Effector CD4-positive, alpha-beta T cell (primary cell): ENCODE results near the gene PAQR5. TPM values are rescaled to one million over a fixed set of nuclear protein-coding genes. Genes with fewer than 3 reads are reported as not detected.
"Not testable (repeated sequence)": the region's sequence is repeated elsewhere in the genome, so short reads cannot be mapped to it uniquely, and the experiment has no call there.

ENCODE experiments used
- DNase-seq: peaks from one replicate; pipeline ENCODE4 v3.0.0-alpha.2; 2020
- total RNA-seq: gene quantifications from one replicate; lab custom pipeline; 2026; lab: John Stamatoyannopoulos, UW

The PAQR5 gene, protein sequence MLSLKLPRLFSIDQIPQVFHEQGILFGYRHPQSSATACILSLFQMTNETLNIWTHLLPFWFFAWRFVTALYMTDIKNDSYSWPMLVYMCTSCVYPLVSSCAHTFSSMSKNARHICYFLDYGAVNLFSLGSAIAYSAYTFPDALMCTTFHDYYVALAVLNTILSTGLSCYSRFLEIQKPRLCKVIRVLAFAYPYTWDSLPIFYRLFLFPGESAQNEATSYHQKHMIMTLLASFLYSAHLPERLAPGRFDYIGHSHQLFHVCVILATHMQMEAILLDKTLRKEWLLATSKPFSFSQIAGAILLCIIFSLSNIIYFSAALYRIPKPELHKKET
- not detected for total RNA-seq

DNA sequence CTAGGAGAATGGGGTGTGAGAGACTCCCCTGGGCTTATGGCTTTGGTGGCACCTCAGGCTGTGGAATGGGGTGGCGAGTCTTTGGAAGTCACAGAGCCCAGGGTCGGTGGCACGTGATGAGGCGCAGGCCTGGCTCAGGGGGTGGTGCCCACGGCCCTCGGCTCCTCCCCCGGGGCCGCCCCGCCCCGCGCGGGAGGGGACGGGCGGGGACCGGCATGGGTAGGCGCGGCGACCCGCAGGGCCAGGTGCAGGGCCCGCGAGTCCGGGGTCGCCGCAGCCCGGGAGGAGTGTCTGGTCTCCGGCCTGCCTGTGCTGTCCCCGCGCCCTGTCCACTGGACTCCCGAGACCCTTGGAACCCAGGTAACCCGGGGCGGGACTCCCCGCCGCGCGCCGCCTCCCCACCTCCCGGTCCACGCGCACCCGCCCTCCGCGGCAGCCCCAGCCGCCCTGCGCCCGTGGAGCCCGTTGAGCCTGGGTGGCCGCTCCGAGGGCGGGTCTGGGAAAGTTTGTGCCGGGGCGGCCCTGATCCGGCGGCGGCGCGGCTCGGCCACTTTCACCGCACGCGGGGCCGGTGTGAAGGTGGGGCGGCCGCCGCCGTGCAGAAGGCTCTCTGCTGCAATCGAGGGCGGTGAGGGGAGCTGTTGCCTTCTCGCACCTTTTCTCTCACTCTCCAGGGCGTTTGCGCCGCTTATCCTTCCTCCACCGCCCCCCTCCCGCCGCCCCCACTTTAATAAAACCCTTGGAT lies at the start of gene PAQR5:
PAQR5 (plus strand) TSS at position 216 of the 745 bp plus-strand sequence. CDS start 61,169 bp downstream, outside the sequence.
- DNase-seq, result no peak

DNA sequence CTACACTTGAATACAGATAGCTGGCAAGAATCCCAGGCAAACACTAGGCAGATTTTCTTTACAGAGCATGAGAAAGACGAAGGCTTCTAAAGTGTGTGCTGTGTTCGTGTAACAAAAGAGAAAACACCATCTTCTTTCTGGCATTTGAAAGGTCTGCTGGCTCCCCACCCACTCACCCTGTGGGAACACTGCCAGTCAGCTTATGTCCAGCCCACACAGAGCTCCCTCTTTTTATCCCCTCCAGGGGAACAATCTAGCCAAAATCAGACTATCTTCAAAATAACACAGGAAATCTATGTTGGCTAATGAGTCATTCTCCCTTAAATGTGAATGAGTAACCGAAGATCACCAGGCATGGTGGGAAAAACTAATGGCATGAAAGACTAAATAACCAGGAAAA lies 45.6 kb upstream of the PAQR5 start:
- DNase-seq, result no peak

DNA sequence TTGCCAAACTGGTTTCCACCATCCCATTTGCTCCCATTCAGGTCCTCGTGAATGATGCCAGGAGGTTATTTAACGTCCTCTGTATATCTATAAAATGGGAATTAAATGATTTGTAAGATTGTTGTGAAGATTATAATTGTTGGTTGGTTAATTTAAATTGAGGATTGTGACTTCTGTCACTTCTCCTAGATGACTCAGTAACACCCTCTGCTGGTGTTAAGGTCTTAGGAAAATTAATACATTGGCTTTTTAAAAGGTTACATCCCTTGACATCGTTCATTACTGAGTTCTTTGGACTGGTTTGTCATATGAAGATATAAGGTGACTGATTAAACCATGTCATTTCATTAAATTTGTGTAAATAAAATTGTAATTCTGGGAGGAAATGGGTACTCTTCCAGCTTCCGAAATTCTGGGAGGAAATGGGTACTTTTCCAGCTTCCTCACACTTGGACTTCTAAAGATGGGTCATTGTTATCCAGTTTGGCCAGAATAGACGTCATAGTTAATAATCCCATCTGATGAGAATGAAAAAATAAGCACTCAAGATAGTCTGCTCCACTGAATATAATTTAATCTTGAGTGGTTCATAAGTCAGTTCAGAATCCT lies 33.3 kb upstream of the PAQR5 start:
- no peak for DNase-seq

DNA sequence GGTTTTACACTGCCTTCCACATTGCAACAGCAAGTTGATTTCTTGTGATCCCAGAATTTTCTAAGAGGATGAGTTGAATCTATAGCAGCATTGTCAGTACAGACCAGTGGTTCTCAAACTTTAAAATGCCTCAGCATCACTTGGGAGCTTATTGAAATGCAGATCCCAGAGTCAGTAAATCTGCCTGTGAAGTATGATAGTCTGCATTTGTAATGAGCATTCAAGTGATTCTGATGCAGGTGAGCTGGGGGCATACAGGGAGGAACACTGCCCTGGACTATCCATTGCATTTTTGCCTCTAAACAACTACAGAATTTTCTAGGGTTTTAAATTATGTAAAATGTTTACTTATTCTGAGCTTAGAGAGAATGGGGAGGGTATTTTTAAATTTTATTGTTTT lies 27.5 kb upstream of the PAQR5 start:
- DNase-seq, result no peak

DNA sequence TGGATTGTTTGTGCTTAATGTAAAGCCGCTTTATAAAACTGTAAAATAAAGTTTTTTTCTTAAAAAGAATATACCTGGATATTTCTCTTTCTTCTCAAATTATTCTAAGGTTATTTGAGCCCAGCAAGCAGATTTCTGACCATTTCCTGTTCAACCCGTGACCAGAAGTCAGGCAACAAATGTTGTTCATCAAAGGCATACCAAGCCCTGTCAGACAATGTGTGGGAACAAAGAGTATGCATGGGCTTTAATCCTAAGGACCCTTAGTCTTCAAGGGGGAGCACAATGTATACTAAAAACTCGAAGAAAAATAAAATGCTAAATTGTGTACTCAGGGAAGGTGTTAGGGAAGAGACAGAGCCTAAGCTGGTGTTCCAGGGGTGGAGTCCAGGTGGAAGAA lies 26.6 kb upstream of the PAQR5 start:
- no peak for DNase-seq

DNA sequence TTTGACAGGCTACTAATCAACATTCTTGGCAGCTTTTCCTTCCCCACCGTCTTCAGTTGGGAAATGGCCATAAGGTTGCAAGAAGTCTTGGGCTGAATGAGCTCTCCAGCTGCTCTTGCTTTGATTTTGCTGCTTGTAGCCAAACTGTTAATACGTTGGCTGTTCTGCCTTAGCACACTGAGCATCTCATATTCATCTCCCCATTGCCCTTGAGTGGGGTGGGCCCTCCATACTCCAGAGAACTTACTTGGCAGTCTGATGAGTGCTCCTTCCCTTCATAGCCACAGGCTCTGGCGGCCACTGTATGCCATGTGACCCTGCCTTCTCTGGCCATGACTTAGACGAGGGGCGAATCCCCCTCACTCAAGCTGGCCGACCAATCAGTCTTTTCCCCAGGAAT lies 25.8 kb upstream of the PAQR5 start:
- DNase-seq, result no peak

DNA sequence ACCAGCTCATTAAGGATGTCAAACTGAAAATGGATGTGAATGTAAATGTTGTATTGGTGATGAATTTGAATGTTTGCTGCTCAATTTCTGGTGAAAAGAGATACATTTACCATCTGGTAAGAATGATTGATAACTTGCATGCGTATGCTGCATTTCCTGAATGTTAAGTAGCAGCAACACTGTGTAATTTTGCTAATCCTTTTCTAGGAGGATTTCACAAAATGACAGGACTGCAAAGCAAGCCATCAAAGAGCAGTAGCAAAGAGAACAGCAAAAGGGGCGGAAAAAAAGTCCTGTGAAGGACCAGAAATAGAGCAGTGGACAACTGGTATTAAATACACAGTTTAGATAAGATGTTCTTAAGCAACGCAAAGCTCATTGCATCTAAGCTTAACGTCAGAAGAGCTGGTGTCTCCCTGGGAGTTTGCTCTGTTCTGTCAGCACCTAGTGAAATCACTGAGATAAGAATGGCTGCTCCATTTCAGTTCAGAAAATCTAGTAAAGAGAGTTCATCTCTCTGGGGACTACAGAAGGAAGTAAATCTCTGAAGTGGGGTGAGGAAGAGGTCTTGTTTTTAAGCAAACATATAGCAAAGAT lies 23.5 kb upstream of the PAQR5 start:
- DNase-seq, result no peak

DNA sequence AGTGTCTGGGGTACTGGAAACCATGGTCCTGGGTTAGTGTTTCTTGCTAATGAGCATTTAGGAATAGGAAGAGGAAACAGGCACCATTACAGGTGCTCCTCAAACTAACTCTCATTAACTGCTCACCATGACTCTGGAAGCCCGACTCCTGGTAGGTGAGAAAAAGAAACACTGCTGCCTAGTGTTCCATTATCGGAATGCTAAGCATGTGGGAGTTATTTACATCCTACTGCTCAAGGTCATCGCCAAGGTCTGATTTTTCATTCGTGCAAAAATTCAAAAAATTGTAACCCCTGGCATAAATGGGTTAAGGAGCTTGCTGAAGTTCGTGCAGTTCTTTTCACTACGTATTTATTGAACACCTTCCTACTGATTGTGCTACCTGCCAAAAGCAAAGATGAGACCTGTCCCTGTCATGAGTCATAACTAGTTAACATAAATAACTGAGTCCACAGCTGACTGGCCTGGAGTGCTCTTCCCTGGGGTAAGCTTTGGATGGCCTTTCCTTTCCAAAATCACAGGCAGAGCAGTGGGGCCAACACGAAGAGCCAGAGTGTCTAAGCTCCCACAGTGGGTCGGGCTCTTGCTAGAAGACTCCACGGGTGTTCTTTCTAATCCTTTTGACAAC lies 22.7 kb upstream of the PAQR5 start:
- DNase-seq, result no peak

DNA sequence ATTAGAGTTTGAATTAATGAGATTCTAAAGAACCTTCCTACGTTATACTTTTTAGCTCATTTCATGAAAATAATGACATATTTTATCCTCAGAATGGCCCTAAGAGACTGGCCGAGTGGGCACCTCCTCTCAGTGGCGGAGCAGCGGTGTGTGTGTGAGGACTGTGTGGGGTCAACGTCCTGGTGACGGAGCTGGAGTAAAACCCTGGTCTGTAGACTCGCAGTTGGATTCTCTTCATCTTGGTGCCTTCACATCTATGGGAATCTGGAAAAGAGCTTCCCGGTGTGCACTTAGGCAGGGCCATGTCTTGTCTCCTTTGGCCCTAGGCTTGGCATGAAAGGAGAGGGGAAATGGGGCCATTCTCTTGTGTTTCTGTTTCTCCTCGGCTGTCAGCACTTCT lies 21.4 kb upstream of the PAQR5 start:
- no peak for DNase-seq

DNA sequence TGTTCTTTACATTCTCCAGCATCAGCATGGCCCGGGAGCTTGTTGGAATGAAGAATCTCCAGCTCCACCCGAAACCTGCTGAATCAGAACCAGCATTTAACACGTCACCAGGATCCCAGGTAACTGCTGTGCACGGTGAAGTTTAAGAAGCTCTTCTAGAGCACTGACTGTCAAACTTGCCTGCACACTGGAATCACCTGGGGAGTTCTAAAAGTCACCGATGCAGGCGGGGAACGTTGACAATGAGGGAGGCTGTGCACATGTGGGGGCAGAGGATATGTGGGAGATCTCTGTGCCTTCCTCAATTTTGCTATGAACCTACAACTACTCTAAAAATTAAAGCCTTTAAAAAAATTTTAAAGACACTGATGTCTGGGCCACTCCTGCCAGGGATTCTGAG lies 19.1 kb upstream of the PAQR5 start:
- DNase-seq, result no peak

DNA sequence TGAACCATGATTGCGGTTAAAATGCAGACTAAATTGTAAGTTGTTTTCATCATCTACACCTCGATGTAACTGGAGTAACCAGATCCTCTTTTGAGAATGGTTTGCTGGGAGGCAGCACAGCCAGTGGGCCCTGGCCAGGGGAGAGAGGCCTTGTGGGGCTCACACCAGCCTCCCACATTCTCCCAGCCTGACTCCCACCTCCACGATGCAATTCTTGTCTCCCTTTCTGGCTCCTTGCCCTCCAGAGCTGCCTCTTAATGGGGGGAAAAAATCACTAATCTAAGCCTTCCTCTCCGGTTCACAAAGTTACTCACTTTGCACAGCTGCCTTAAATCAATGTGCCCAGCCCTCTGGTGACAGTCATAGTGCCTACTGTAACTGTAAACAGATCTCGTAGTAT lies 17.9 kb upstream of the PAQR5 start:
- no peak for DNase-seq

DNA sequence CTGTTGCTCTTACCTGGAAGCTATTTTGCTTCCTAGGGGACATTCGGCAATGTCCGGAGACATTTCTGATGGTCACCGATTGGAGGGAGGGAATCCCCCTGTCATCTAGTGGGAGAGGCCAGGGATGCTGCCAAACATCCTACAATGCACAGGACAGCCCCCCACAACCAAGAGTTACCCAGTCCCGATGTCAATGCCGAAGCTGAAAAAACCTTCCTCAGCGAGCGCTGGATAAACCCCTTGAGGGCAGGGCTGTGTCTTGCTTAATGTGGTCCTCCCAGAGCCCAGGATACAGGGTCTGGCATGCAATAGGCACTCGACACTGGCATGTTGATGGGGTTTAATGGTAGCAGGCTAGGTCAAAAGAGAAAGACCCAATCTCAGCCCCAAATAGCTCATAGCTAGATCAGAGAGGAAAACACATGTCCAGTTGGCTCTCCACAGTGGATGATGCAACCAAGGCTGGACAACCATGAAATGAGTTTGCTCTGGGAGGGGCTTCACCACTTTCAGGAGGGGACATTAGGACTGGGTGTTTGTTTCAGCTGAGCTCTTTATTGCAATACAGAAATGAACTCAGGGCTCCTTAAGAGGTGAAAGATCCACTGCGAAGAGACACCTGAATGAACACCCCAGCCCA lies 16.5 kb upstream of the PAQR5 start:
- no peak for DNase-seq

DNA sequence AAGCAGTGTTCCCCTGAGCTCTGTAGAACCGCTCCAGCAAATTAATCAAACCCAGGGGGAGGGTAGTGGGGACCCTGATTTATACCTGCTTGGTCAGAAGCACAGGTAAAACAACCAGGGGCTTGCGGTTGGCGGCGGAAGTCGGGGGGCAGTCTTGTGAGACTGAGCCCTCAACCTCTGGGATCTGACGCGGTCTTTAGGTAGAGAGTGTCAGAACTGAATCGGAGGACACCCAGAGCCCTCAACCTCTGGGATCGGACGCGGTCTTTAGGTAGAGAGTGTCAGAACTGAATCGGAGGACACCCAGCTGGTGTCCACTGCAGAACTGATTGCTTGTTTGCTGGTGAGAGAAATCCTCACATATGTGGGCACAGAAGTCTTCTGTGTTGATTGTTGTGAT lies 12.9 kb upstream of the PAQR5 start:
- DNase-seq, result no peak

DNA sequence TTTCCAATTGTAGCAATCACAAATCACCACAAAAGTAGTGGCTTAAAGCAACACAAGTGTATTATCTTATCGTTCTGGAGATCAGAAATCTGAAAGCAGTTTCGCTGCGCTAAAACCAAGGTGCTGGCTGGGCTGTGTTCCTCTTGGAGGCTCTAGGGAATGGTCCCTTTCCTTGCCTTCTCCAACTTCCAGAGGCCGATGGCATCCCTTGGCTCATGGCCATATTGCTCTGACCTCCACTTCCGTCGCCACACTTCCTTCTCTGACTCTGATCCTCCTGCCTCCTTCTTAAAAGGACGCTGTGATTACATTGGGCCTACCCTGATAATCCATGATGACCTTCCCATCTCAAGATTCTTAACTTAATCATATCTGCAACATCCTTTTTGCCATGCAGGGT lies 10.7 kb upstream of the PAQR5 start:
- no peak for DNase-seq

DNA sequence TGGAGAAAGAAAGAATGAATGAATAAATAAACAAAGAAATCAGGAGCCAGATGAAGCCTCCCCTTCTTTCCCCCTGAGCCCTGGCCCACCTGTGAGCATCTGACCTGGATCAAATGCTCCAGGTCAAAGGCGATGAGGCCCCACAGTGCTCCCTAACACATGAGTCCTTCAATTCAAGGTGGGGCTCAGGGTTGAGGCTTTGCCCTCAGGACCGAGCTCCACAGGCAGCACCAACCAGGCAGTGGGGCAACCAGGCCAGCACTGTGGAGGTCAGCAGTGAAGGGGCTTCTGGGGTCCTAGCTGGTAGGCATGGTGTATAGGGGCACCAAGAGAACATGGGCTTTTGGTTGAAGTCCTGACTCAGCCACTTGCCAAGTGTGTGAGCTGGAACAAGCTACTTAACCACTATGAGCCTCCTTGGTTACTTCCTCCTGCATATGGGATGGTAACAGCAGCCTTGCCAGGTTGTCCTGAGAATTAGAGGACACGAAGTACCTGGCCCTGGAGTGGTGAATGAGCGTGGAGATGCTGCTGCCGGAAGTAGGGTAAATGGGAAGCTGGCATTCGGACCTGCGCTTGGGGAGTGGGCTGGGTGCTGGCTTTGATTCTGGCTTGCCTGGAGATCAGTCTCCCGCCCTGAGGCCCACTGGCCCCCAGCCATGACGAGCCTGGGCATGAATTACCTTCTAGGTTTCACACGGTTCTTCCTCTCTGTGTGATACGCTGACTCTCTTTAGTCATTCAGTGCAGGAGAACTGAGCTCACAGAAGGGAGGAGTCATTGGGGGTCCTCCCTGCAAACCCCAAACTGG lies 10.0 kb upstream of the PAQR5 start:
- no peak for DNase-seq

DNA sequence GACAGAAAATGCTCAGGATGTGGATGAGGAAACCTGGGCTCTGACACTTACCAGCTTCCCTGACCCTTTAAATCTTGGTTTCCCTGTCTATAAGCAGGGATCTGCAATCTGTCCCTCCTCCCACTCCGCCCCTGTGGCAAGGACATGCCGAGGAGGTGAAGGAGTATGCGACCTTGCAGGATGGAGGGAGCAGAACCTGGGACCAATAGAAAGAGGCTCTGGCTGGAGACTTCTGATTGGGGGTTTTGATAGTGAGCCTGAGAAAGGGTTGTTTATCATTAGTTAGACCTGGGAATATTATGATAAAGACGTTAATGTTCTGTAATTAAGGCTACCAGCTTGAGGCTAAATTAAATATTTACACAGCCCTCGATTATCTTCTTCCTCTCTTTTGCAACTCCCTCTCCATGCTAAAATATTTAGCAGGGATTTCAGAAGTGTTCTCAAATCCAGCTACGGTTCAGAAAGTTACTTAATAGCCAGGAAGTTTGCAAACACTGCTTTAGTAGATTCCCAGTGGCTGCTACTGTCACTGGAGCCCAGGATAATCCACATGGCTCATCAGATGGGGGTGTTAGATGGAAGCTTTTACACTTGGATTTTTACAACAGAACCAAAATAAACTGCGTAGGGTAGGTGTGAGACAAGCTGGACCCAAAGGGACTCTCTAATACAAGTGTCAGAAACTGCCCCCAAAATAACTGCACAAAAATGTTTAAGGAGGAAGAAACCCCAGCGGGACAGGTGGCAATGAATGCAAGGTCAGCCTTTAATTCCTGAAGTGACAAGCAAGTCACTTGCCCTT lies 9.2 kb upstream of the PAQR5 start:
- no peak for DNase-seq

DNA sequence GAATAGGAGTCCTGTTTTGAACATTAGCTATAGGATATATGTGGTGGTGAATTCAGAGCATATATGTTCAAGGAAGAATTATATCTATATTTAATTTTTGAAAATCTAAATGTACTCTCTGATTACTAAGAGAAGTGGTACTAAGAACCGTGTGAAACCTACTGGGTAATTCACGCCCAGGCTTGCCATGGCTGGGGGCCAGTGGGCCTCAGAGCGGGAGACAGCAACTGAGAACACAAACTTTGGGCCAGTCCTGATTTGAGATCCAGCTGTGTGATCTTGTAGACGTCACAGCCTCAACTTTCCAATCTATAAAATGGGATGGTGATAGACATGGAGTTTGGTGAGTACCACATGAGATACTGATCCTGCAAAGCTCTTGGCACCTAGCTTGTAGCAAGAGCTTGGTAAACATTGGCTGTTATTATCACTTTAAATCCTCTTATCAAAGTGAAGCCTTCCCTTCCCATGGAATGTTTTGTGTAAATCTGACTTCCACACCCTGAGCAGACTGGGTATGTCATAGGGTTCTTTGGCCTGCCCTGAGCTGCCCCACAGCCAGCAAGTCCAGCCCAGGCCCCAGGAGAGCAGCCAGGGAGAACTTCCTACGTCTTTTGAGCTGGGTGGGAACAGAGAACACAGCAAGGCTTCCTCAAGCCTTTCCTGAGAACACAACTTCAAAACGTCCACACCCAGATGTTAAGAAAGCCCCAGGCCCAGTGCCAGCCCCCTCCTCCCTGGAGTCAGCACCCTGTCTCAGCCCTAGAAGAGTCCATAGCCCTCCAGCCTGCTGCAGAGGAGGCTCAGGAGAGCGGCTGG lies 8.2 kb upstream of the PAQR5 start:
- no peak for DNase-seq

DNA sequence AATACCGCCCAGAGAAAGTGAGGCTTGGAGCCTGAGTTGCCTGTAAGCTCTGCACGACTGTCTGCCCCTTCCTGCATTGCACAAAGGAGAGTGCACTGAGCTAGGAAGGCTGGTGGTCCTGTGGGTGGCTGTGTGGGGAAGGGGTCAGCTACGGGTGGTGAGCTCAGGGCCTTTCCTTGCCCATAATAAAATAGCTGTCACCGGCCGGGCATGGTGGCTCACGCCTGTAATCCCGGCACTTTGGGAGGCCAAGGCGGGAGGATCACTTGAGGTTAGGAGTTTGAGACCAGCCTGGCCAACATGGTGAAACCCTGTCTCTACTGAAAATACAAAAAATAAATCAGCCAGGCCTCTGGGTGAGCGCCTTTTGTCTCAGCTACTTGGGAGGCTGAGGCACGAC lies 7.1 kb upstream of the PAQR5 start:
- DNase-seq, result not testable (repeated sequence)

DNA sequence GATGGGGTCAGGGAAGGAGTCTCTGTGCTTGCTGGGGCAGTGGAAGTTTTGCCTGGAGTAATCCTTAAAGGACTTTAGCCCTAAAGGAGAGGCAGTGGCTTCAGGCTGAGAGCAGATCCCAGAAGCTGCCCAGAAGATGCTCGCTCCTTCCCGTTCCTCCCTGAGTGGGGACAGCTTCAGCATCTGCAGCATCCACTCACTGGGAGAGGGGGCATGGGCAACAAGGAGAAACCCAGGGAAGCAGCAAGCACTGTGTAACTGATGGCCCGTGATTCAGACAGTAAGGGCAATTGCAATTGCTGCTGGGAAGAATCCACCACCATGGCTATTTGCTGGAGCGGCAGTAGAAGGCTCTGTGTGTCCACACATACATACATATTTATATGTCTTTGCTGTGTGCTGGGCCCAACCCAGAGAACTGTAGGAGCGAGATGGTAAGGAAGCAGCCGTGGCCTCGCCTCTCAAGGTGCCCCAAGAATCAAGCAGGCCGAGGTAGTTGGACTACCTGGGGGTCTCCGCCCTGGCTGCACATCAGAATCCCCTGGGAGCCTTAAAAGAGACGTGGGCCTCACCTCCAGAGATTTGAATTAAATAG lies 5.8 kb upstream of the PAQR5 start:
- no peak for DNase-seq
